Hematopoietic multipotent progenitor cell treated with erythropoietin and hydrocortisone succinate and interleukin-3 and kit ligand, for 8 days (in vitro differentiated cells): ENCODE results near the gene IMPG2.

Experiments used
- DNase-seq: peaks from one replicate; pipeline ENCODE4 v3.0.0-alpha.2; 2015

Gene IMPG2

DNA sequence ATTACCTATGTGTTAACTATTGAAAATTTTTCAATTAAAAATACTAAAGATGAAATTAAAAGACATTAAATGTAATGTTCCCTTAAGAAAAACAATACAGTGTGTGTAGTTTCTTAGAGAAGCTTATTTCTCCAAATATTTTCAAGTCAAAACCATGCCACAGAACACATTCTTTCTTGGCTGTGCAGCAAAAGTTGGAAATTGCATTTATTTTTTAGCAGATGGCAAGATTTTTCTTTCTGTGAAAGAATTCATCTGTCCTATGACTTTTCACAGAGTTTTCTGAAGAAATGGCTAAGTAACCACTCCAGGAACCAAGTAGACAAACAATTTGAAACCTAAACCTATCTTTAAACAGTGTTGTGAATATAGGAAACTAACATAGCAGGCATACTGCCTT lies 47.2 kb downstream of the IMPG2 start:
- DNase-seq: no peak

DNA sequence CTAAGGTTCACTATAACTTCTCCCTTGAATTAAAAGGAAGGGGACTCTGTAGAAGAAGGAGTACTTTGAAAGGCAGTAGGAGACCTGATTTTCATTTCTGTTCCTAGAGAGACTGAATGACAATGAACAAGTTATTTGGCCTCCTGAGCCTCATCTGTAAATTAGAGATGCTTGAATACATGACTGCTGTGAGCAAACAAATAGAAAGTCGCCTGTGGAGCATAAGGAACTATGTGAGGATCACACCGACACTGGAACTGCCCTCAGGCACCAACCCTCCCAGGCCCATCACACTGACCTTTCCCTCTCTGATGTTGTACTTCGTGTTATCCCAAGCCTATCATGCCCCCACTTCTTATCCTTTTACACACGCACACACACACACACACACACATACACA lies 48.6 kb downstream of the IMPG2 start:
- DNase-seq: no peak

DNA sequence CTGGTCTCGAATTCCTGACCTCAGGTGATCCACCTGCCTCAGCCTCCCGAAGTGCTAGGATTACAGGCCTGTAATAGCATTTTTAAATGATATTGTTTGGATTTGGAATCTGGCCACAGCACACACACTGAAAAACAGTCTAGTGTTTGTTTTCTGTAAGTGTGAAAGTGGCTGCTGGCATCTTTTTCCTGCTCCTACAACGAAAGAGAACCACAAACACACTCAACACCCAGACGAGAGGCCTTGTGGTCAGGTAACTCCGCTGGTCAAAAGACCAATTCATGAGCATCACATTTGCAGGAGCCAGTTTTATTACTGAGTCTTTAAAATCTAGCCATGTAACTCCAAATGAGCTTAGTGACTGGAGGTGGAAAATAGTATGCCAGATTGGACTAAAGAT lies 50.2 kb downstream of the IMPG2 start:
- DNase-seq: no peak

DNA sequence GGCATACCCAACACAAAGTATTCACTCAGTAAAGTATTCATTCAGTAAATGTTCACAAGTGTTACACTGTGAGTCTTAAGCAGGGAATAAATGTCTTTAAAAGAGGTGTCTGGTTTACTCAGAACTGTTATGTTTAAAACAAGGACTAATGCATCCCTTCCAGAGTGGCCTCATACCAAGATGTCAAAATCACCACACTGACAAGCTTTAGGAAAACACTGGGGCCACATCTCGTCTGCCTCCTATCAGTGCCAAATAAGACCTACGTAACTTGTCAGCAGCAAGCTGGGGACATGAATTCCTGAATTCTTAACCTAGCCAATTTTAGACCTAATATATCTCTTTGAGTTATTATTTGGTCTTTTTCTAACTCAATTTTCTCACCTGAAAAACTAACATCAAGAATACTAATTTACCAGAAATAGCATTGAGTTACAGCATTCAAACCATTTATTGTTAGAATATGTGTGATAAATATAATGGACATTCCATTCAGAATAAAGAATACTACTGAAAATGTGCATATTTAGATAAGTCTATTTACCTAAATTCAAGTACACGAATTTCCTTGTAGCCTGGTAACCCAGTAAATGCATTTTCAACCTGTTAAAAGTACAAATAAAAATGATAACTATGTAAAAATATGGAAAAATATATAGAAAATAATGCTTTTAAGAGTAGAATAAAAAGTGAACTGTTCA lies 51.3 kb downstream of the IMPG2 start:
- DNase-seq: no peak

DNA sequence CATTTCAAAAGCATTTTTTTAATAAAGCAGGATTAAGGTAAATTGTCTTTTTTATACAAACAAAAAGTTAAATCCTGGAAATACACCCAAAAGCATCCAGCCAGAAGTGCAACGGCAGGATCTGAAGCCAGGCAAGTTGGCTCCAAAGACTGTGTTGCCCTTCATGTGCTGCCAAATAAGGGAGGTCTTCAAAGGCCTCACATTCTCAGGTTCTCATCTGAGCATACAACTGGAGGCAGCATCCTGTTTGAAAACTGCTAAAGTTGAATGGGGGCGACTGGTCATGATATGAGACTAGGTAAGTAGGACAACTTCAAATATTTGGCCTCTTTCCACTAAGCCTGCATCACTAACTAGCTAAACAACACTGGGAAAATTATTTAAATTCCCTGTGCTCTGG lies 52.2 kb downstream of the IMPG2 start:
- DNase-seq: no peak

DNA sequence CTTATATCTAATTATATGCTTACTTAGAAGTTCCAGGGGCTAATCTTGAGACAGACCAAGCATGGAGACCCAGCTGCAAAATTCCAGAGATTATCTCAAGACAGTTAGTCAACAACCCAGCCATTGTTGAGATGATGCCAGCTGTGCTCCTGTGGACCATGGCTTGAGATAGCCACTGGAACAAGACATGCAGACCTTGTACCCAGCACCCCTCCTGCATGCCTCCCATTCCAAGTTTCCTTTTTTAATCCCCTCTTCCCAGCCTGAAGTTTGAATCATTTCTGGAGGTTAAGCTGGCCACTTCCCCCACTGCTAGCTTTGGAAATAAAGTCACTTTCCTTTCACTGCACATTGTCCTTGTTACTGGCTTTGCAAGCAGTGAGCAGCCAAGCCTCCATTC lies 53.8 kb downstream of the IMPG2 start:
- DNase-seq: no peak

DNA sequence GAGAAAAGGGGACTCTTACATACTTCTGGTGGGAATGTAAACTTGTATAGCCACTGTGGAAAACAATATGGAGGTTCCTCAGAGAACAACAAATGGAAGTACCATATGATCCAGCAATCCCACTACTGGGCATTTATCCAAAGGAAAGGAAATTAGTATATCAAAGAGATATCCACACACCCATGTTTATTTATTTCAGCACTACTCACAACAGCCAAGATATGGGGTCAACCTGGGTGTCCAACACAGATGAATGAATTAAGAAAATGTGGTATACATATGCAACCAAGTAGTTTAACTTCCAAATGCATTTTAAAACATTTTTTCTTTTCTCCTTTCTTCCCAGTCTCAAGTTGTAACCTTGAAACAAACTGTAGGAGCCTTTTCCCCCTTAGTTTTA lies 54.3 kb downstream of the IMPG2 start:
- no peak for DNase-seq

DNA sequence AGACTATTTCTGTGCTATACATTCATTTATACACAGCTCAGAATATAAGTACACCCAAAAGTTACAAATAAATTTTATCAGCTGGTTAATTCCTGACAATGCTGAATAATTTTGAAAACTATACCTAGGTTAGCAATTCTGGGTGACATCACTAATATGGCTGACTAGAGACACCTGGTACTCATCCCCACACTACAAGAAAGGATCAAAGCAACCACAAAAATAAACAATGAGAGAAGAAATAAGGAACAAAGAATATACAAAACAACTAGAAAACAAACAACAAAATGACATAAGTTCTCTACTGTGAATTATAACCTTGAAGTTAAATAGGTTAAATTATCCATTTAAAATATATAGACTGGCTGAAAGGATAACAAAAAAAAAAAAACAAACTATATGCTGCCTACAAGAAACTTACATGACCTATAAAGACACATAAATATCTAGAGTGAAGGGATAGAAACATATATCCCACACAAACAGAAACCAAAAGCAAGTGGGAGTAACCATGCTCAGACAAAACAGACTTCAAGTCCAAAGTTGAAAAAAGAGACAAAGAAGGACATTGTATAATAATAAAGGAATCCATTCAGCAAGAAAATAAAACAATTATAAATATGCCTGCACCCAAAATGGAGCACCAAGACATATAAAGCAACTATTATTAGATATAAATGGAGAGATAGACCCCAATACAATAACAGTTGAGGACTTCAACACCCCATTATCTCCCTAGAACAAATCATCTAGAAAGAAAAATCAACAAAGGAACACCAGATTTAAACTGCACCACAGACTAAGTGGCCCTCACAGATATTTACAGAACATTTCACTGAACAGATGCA lies 57.8 kb downstream of the IMPG2 start:
- DNase-seq: no peak

DNA sequence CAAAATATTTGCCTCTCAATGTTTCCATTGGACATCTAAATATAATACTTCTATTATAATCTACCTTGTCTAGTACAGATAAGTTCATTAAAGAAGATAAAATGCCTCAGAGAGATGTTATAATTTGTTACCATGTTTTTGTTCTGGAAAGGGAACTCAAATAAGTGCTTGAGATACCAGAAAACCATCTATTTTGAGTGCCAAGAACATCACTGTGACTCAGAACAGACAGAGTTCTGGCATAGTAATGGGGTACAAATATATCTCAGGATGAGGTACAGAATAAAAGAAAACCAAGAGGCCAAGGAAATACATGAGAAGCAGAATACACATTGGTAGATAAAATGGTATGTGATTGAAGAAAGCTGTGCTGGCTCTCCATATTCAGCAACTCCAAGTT lies 58.9 kb downstream of the IMPG2 start:
- no peak for DNase-seq

DNA sequence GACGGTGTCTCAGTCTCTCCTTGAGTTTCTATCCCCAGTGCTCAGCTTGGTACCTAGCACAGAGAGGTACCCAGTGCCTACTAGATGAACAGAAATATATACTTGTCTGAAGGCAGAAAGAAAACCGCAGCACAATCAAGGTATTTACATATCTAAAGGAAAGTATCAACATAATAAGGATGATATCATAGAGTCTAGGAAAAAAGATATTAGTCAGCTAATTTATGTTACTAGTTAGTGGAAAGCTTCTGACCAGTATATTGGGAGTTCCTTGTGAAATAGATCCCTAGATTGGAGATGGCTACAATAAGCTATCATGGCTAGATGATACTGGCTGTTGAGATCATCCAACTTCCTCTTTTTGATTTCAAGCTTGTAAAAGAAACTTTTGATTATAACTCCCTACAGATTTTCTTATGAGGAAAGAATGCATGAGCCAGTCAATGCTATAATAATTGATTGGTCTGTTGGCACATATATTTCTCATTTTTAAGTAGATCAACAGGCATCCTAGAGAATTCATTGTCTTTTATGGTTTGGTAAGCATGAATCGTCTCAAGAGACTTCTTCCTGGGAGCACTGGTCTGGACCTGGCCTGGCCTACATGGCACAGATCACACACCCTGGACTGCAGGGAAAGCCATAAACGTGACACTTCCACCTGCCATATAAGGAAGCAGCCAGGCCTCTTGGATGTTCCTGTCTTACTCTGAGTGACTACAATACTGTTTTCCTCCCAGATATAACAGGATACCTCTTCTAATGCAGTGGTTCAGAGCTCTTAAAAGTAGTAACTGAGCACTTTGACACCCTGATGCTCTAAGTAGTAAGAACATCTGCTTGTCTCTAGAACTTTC lies 60.7 kb downstream of the IMPG2 start:
- no peak for DNase-seq

DNA sequence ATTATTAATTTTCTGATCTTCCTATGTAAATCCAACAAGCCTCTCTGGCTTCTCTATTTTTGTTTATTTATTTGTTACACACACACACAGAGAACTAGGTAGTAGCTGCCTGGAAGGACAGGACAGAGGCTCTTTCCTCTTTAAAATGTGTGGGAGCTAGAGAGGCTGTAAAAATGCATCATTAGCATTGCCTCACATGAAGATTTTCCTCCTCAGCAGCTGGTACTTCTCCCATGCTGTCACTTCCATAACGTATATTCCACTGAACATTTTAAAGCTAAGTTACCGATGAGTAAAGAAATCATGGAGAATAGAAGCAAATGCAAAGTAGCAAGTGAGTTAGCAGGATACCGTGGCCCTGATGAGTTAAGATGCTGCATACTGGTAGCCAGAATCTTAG lies 63.9 kb downstream of the IMPG2 start:
- DNase-seq: no peak

DNA sequence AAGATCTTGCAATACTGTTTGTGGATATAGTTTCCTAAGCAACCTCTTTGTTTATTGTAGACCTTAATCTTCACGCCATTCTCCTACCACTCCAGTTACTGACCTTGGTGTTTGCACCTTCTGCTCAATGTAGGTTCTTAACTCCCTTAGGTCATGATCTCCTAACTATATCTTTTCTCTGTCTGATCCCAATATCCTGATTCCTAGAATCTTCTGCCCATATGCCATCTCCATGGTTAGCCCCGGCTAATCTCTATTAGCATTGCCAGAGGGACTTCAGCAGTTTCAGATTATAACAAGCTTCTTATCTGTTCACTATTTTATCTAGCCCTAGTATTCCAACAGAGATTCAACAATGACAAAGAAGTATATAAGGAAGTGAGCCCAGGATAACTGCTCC lies 64.9 kb downstream of the IMPG2 start:
- DNase-seq: no peak

DNA sequence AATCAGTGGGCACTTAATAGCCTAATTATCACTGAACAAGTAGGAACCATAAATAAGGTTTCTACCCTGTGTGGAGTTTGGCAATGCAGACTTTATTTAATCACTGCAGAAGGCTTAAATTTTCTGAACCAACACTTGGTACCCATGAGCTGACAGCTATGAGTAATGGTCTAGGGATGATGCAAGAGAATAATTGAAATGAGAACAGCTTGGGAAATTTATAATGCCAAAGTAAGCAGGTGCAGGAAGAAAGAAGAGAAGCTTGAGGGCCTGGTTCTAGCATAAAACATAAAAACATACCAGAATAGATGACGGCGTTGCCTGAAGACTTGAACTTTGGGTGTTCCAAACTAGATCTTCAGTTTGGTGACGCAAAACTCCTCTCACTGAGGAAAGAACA lies 67.0 kb downstream of the IMPG2 start:
- no peak for DNase-seq

DNA sequence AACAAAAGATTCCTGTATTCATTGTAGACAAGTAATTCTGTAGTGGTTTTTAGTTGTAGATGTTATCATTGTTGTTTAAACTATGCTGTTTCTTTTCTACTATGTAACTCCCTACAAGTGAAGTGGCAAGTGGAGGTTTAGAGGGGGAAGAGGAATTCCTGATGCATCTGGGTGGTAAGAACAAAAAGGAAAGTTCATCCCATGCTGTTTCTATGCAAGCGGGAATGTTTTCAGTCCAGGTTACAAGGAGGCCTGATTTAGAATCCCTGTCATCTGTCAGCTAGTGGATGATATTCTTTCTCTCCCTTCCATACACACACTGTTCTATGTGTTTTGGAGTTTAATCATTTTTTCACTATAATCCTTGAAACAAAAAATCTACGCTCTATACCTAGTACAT lies 67.4 kb downstream of the IMPG2 start:
- DNase-seq: no peak

DNA sequence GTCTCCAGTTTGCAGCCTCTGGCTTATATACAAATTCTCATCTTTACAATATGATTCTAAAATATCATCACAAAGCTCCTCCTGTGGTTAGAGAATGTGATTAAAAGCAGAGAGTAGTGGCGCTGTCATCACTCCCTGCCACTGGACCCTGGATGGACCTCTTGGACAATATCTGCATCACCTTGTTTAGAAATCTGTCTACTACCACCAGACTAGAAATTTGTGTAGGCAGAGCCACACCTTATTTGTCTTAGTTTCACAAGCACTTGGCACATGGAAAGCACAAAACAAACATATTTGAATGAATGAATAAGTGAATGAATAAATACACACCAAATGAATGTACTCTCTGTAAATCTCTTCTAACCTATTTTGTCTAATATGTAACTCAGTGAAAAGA lies 68.1 kb downstream of the IMPG2 start:
- no peak for DNase-seq

DNA sequence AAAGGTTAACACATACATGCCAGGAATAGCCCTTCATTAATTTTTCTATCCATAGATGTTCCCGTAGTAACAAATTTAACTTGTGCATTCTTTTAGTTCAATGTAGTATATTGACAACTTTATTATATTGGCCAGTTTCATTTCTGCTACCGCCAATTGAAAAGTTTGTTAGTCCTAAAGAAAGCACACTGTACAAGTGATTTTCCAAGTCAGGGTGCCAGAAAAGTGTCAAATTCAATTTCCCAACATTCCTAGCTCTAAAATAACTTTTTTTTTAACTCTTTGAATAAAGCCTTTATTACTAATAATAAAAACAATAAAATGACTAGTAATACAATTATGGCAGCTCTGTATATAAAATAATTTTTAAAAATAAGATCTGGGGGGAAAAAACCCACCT lies 68.9 kb downstream of the IMPG2 start:
- no peak for DNase-seq

DNA sequence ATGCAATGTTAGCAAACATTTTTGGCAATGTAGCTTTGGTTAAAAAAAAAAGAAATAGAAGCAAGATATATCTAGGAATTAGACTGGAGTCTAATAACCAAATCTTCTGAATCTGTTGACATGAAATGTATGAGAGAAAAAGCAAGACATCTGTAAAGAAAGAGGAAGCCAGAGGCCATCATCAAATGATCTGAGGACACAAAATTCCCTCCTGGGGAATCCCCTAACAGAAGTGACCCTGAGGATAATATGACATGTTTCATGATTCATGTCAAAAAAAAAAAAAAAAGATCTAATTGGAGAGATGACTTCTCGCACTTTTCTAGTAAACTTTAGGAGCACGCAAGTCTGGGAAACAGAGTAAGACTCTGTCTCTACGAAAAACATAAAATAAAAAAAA lies 70.9 kb downstream of the IMPG2 start:
- no peak for DNase-seq

DNA sequence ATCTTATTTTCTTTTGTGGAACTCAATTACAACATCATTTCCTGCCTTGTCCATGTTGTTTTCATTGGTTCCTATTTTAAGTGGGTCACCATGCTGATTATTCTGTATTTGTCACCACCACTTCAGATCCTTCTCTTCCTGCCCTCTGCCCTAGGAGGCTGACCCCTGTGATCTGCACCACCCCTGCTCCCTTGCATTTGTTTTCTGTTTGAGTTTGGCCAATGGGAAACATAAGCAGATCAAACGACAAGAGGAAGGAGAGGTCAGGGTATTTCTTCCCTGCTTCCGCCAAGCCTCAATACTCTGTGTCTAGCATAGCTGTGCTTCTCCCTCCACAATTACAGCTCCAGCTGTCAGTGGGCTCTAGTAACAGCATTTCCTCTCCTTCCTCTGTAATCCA lies 71.6 kb downstream of the IMPG2 start:
- DNase-seq: no peak

DNA sequence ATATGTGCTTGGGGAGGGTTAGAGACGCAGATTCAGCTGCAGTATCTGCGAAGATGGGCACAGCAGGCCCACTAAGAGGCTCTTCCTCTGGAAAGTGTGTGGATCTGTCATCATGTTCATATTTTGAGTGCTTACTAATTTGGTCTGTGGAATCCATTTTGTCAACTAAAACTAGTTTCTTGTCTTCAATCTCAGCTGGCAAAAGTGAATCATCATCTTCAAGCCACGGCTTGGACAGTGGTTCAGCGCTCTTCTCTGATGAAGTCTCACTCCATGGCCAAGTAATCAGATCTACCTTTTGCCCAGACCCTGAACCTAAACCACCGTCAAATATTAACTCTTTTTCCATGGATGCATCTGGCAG lies 76.2 kb downstream of the IMPG2 start:
- DNase-seq: no peak

DNA sequence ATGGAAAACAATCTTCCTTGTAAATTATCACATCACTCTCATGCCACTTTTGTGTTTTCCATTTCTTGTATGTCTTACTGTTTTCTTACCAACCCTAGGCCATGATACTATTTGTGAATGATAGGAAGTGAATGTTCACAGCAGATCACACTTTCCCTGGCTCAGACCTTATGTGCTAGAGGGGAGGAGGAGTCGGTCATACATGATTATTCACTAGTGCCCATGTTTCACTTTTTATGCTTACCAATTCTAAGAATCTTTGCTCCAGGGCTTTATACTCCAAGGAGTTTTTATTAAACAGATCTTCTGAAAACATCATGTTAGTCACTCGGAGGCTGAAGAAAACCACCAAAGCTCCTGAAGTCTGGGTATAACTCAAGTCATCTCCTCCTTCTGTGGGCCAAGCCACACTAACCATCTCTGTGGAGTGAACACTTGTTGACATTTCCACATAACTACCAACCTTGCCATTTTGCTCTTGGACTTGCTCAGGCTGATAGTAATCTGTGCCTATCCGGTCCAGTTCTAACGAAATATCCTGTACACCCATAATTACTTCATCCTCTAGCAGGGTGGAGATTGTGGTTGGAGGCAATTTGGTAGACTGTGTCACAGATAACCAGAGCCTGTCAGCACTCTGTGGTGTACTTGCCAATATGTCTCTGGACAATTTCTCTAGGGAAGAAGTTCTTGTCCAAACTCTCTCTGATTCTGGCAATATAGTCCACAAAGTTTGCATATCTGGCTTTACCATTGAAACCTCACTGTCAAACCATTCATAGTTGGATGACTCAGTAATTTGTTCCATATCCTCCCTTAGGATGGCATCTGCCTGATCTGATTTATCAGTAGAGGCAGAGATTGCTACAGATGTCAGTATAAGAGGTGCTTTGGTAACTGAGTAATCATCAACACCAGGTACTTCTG lies 76.8 kb downstream of the IMPG2 start:
- no peak for DNase-seq

DNA sequence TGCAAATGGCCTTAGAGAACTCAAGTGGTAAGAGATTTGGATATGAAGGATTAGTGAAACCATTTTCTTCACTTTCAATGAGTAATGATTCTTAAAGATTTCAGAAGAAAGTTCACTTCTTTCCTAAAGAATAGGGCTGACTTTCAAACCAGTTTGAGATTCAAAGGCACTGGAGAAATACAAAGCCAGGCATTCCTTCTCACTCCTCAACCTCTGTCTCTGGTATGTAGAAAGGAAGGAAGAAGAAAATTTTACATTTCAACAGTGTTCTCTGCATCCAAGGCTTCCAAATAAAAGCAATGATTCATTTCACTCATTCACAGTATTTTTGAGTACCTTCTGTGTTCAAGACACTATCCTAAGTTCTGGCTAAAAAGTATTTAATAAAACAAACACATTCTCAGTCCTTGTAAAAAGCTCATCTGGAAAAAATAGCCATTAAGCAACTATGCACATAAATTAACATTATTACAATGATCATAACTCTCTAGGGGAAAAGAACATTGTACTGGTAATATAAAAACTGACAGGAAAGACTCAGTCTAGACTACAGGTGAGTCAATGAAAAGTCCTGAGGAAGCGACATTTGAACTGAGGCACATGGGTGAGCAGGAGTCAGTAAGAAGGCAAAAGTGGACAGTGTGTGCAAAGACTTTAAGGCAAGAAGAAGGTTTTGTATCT lies 79.5 kb downstream of the IMPG2 start:
- DNase-seq: no peak

DNA sequence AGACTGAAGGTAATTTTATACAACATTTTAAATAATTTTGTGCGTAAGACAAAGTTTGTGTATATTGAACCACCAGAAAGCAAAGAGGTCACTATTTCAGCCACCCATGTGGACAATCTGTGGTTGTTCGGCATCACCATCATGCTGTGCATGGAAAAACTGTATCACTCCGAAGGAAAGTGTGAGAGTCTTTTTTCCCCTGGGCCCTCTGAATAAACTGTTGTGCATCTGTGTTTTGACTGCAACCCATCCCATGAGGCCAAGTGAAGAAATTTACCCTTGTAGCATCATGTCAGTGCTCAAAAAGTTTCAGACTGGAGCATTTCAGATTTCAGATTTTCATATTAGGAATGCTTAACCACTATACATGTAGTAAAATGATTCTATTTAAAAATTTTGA lies 85.3 kb downstream of the IMPG2 start:
- no peak for DNase-seq
